Activated CD8-positive, alpha-beta memory T cell treated with anti-CD3 and anti-CD28 coated beads, Interleukin-2, amount 50 U/mL, for 4 hours (primary cell): ENCODE data around the gene RNF208.

Source experiments
- DNase-seq: peaks from one replicate; pipeline ENCODE4 v3.0.0-alpha.2; 2020

RNF208 gene

GRCh38 chr9:137206602-137207001, 15.4 kb downstream of the RNF208 start:
- DNase-seq, result no peak

GRCh38 chr9:137205126-137206069, 16.6 kb downstream of the RNF208 start, which contains the start of the genes NDOR1 and TMEM203:
Gene NDOR1, plus strand, starts transcription at chr9:137205700. Its CDS starts 78 bp downstream, at chr9:137205778.
Gene TMEM203, minus strand, starts transcription at chr9:137205648. Its CDS starts 234 bp downstream, at chr9:137205414.
- DNase-seq, result peak; percentile 94

- no peak for DNase-seq
These were observed 17.3 kb downstream of the RNF208 start for GRCh38 chr9:137204731-137205125.

- no peak for DNase-seq
These were observed 19.1 kb downstream of the RNF208 start for GRCh38 chr9:137202966-137203365.

GRCh38 chr9:137201205-137201868, 20.7 kb downstream of the RNF208 start:
- DNase-seq, result no peak

- DNase-seq, result peak; percentile 98
These were observed 21.5 kb downstream of the RNF208 start, which contains the start of gene TPRN for GRCh38 chr9:137200311-137201204. Gene TPRN, minus strand, starts transcription at chr9:137200741. Its CDS starts 30 bp downstream, at chr9:137200711.

GRCh38 chr9:137199411-137200121, 22.5 kb downstream of the RNF208 start:
- no peak for DNase-seq

GRCh38 chr9:137198902-137199283, 23.1 kb downstream of the RNF208 start:
- no peak for DNase-seq

GRCh38 chr9:137198051-137198901, 23.8 kb downstream of the RNF208 start:
- no peak for DNase-seq

- DNase-seq, result no peak
These were observed 26.4 kb downstream of the RNF208 start for GRCh38 chr9:137195525-137196220.

- DNase-seq, result no peak
These were observed 27.1 kb downstream of the RNF208 start for GRCh38 chr9:137194909-137195308.

- no peak for DNase-seq
These were observed 27.7 kb downstream of the RNF208 start for GRCh38 chr9:137194388-137194787.

GRCh38 chr9:137193771-137194170, 28.3 kb downstream of the RNF208 start:
- DNase-seq, result no peak

- DNase-seq, result no peak
These were observed 29.2 kb downstream of the RNF208 start for GRCh38 chr9:137192859-137193258.

GRCh38 chr9:137192448-137192780, 29.6 kb downstream of the RNF208 start:
- DNase-seq, result no peak

- DNase-seq, result no peak
These were observed 30.2 kb downstream of the RNF208 start for GRCh38 chr9:137191691-137192447.

- no peak for DNase-seq
These were observed 30.8 kb downstream of the RNF208 start for GRCh38 chr9:137191245-137191644.

GRCh38 chr9:137190315-137190856, 31.7 kb downstream of the RNF208 start:
- DNase-seq, result no peak
